HEK293 (cell line): ENCODE measurements around the gene SUSD6.

Experiments
- CTCF ChIA-PET: fragments of 350-600 bp; formaldehyde crosslinking; extraction: SDS; loops from one replicate; lab custom pipeline; 2021; ENCODE audit warnings: antibody characterized with exemption; lab: Yijun Ruan, JAX
- POLR2A ChIA-PET: fragments of 300-600 bp; formaldehyde crosslinking; extraction: SDS; loops from one replicate; lab custom pipeline; 2020; ENCODE audit warnings: antibody characterized with exemption, inconsistent platforms; lab: Yijun Ruan, JAX
- H3K27ac ChIP-seq: fragments of 200-500 bp; sonication (Bioruptor generic); 2 replicates; pipeline ENCODE4 v1.5.1; 2014; ENCODE audit warnings: low read depth, low read length, control low read depth, inconsistent platforms; ENCODE audit errors: extremely low read depth
- H3K36me3 ChIP-seq, 2 experiments: fragments of 200-500 bp in 1 of 2; sonication (Bioruptor generic) in 1 of 2; 1 replicate in 1 of 2; 2 replicates in 1 of 2; pipeline ENCODE4 v1.5.1; 2014 to 2017; ENCODE audit warnings: inconsistent platforms in 2 of 2, low read length in 2 of 2; ENCODE audit not compliant: control insufficient read depth in 2 of 2, insufficient read depth in 1 of 2
- H3K4me1 ChIP-seq: fragments of 200-500 bp; sonication (Bioruptor generic); 2 replicates; pipeline ENCODE4 v1.5.1; 2014; ENCODE audit warnings: mild to moderate bottlenecking, low read length, inconsistent platforms; ENCODE audit not compliant: control insufficient read depth, insufficient read depth
- H3K4me3 ChIP-seq: 2 replicates; pipeline ENCODE4 v1.5.1; 2011; ENCODE audit warnings: low read depth, mild to moderate bottlenecking, control low read depth, low read length, moderate library complexity
- H3K9me3 ChIP-seq: fragments of 200-500 bp; sonication (Bioruptor generic); 2 replicates; pipeline ENCODE4 v1.5.1; 2014; ENCODE audit warnings: low read depth, low read length, inconsistent platforms; ENCODE audit not compliant: control insufficient read depth, insufficient read depth
- FEZF1 ChIP-seq: fragments of 450-650 bp; formaldehyde crosslinking; IDR thresholded peaks from 2 replicates; pipeline ENCODE4 v1.5.1; 2016; ENCODE audit warnings: missing biosample characterization, missing genetic modification characterization
- HOXD13 ChIP-seq: sonication (generic); formaldehyde crosslinking; IDR thresholded peaks from 2 replicates; pipeline ENCODE4 v1.8.0; 2022; ENCODE audit warnings: missing genetic modification reagents, borderline replicate concordance
- PRDM6 ChIP-seq: fragments of 450-650 bp; formaldehyde crosslinking; IDR thresholded peaks from 2 replicates; pipeline ENCODE4 v1.5.1; 2017; ENCODE audit warnings: missing biosample characterization, missing genetic modification characterization
- SP2 ChIP-seq: fragments of 450-650 bp; formaldehyde crosslinking; IDR thresholded peaks from 2 replicates; pipeline ENCODE4 v1.5.1; 2016; ENCODE audit warnings: missing biosample characterization, missing genetic modification characterization
- WT1 ChIP-seq: fragments of 450-650 bp; formaldehyde crosslinking; IDR thresholded peaks from 2 replicates; pipeline ENCODE4 v1.5.1; 2016; ENCODE audit warnings: missing biosample characterization, missing genetic modification characterization
- ZBTB1 ChIP-seq: fragments of 450-650 bp; formaldehyde crosslinking; IDR thresholded peaks from 2 replicates; pipeline ENCODE4 v1.5.1; 2016; ENCODE audit warnings: missing biosample characterization, missing genetic modification characterization
- ZBTB17 ChIP-seq: fragments of 450-650 bp; formaldehyde crosslinking; IDR thresholded peaks from 2 replicates; pipeline ENCODE4 v1.5.1; 2016; ENCODE audit warnings: missing biosample characterization, missing genetic modification characterization
- ZEB2 ChIP-seq: fragments of 450-650 bp; formaldehyde crosslinking; IDR thresholded peaks from 2 replicates; pipeline ENCODE4 v1.5.1; 2016; ENCODE audit warnings: missing biosample characterization, missing genetic modification characterization
- ZNF114 ChIP-seq: fragments of 450-650 bp; formaldehyde crosslinking; IDR thresholded peaks from 2 replicates; pipeline ENCODE4 v1.5.0; 2017; ENCODE audit warnings: missing biosample characterization, missing genetic modification characterization
- ZNF133 ChIP-seq: fragments of 450-650 bp; formaldehyde crosslinking; IDR thresholded peaks from 2 replicates; pipeline ENCODE4 v1.5.1; 2016; ENCODE audit warnings: missing biosample characterization, missing genetic modification characterization
- ZNF169 ChIP-seq: fragments of 450-650 bp; formaldehyde crosslinking; IDR thresholded peaks from 2 replicates; pipeline ENCODE4 v1.5.1; 2016; ENCODE audit warnings: missing biosample characterization, missing genetic modification characterization
- ZNF223 ChIP-seq: fragments of 450-650 bp; formaldehyde crosslinking; IDR thresholded peaks from 2 replicates; pipeline ENCODE4 v1.5.1; 2016; ENCODE audit warnings: missing biosample characterization, missing genetic modification characterization
- ZNF23 ChIP-seq: fragments of 450-650 bp; formaldehyde crosslinking; IDR thresholded peaks from 2 replicates; pipeline ENCODE4 v1.5.1; 2016; ENCODE audit warnings: missing biosample characterization, missing genetic modification characterization, borderline replicate concordance
- ZNF239 ChIP-seq: fragments of 450-650 bp; formaldehyde crosslinking; IDR thresholded peaks from 2 replicates; pipeline ENCODE4 v1.5.1; 2016; ENCODE audit warnings: missing biosample characterization, missing genetic modification characterization
- ZNF266 ChIP-seq: fragments of 450-650 bp; formaldehyde crosslinking; IDR thresholded peaks from 2 replicates; pipeline ENCODE4 v1.5.1; 2016; ENCODE audit warnings: missing biosample characterization, missing genetic modification characterization, low read depth
- ZNF341 ChIP-seq: fragments of 450-650 bp; formaldehyde crosslinking; IDR thresholded peaks from 2 replicates; pipeline ENCODE4; 2016; ENCODE audit warnings: low read depth, missing biosample characterization, missing genetic modification characterization
- ZNF426 ChIP-seq: fragments of 450-650 bp; formaldehyde crosslinking; IDR thresholded peaks from 2 replicates; pipeline ENCODE4 v1.5.1; 2017; ENCODE audit warnings: missing biosample characterization, missing genetic modification characterization, mild to moderate bottlenecking, inconsistent platforms, moderate library complexity
- ZNF48 ChIP-seq: fragments of 450-650 bp; formaldehyde crosslinking; IDR thresholded peaks from 2 replicates; pipeline ENCODE4 v1.5.1; 2016; ENCODE audit warnings: missing biosample characterization, missing genetic modification characterization
- ZNF501 ChIP-seq: fragments of 450-650 bp; formaldehyde crosslinking; IDR thresholded peaks from 2 replicates; pipeline ENCODE4 v1.5.1; 2016; ENCODE audit warnings: missing biosample characterization, missing genetic modification characterization
- ZNF677 ChIP-seq: fragments of 450-650 bp; IDR thresholded peaks from 2 replicates; pipeline ENCODE4 v1.5.0; 2018; ENCODE audit warnings: missing biosample characterization, mild to moderate bottlenecking, missing genetic modification characterization, moderate library complexity
- ZNF747 ChIP-seq: fragments of 450-650 bp; formaldehyde crosslinking; IDR thresholded peaks from 2 replicates; pipeline ENCODE4 v1.5.1; 2016; ENCODE audit warnings: missing biosample characterization, missing genetic modification characterization
- ZNF843 ChIP-seq: fragments of 450-650 bp; formaldehyde crosslinking; IDR thresholded peaks from 2 replicates; pipeline ENCODE4 v1.5.1; 2016; ENCODE audit warnings: missing biosample characterization, missing genetic modification characterization
- ZXDB ChIP-seq: fragments of 450-650 bp; formaldehyde crosslinking; IDR thresholded peaks from 2 replicates; pipeline ENCODE4 v1.5.1; 2016; ENCODE audit warnings: missing biosample characterization, missing genetic modification characterization
- TF ChIP-seq, protein P1 (sequence below): fragments of 450-650 bp; IDR thresholded peaks from 2 replicates; pipeline ENCODE4 v1.5.1; 2018; ENCODE audit warnings: missing biosample characterization, missing genetic modification characterization
- TF ChIP-seq, protein P2 (sequence below): fragments of 450-650 bp; formaldehyde crosslinking; IDR thresholded peaks from 2 replicates; pipeline ENCODE4 v1.5.1; 2017; ENCODE audit warnings: missing biosample characterization, missing genetic modification characterization
- TF ChIP-seq, protein P3 (sequence below): fragments of 450-650 bp; formaldehyde crosslinking; IDR thresholded peaks from 2 replicates; pipeline ENCODE4 v1.5.1; 2016; ENCODE audit warnings: missing biosample characterization, missing genetic modification characterization

SUSD6 gene

GRCh38 chr14:69696204-69696527 lies 84.8 kb downstream of the SUSD6 start:
- no peaks in the 10 kb centered on the region for H3K9me3 ChIP-seq
- CTCF ChIA-PET: no interaction called here
- TF ChIP-seq ZNF133: no peak
- peak; percentile 55 for TF ChIP-seq PRDM6
- TF ChIP-seq, all 188 proteins: peak for 1
- Histone ChIP-seq H3K4me3 (no peak overlapping the region), H3K36me3 (no peaks in the 10 kb centered on the region), H3K27ac (no peak overlapping the region), H3K4me1 (peaks cover 12% of the 10 kb centered on the region; the same call in 1 of the 2 replicates)
- POLR2A ChIA-PET: no interaction called here

GRCh38 chr14:69696633-69697557 lies 85.5 kb downstream of the SUSD6 start:
- no peak overlapping the region for H3K27ac ChIP-seq
- H3K9me3 ChIP-seq: no peaks in the 10 kb centered on the region
- CTCF ChIA-PET: interaction anchor here (0.6 kb wide), 1 partner anchor 17 kb away, joined by 3 read pairs; no protein-coding TSS in a partner anchor
- no peaks in the 10 kb centered on the region for H3K36me3 ChIP-seq
- peaks cover 12% of the 10 kb centered on the region; the same call in 1 of the 2 replicates for H3K4me1 ChIP-seq
- no peak overlapping the region for H3K4me3 ChIP-seq
- TF ChIP-seq ZNF23 (tag by site-specific recombination) (no peak), ZXDB (tag by site-specific recombination) (no peak), ZNF341 (tag by site-specific recombination) (no peak), HOXD13 (CRISPR knock-in tag) (no peak), ZNF843 (tag by site-specific recombination) (no peak), ZNF48 (tag by site-specific recombination) (no peak), ZEB2 (tag by site-specific recombination) (no peak), ZNF169 (tag by site-specific recombination) (no peak), ZNF266 (no peak), WT1 (tag by site-specific recombination) (no peak), ZBTB17 (tag by site-specific recombination) (no peak), ZNF501 (no peak), ZNF677 (tag by site-specific recombination) (no peak)
- TF ChIP-seq, protein P1, sequence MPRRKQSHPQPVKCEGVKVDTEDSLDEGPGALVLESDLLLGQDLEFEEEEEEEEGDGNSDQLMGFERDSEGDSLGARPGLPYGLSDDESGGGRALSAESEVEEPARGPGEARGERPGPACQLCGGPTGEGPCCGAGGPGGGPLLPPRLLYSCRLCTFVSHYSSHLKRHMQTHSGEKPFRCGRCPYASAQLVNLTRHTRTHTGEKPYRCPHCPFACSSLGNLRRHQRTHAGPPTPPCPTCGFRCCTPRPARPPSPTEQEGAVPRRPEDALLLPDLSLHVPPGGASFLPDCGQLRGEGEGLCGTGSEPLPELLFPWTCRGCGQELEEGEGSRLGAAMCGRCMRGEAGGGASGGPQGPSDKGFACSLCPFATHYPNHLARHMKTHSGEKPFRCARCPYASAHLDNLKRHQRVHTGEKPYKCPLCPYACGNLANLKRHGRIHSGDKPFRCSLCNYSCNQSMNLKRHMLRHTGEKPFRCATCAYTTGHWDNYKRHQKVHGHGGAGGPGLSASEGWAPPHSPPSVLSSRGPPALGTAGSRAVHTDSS (tag by site-specific recombination): no peak
- TF ChIP-seq, protein P2, sequence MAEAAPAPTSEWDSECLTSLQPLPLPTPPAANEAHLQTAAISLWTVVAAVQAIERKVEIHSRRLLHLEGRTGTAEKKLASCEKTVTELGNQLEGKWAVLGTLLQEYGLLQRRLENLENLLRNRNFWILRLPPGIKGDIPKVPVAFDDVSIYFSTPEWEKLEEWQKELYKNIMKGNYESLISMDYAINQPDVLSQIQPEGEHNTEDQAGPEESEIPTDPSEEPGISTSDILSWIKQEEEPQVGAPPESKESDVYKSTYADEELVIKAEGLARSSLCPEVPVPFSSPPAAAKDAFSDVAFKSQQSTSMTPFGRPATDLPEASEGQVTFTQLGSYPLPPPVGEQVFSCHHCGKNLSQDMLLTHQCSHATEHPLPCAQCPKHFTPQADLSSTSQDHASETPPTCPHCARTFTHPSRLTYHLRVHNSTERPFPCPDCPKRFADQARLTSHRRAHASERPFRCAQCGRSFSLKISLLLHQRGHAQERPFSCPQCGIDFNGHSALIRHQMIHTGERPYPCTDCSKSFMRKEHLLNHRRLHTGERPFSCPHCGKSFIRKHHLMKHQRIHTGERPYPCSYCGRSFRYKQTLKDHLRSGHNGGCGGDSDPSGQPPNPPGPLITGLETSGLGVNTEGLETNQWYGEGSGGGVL (tag by site-specific recombination): no peak
- TF ChIP-seq, all 188 proteins: peak for 0
- POLR2A ChIA-PET: no interaction called here

DNA sequence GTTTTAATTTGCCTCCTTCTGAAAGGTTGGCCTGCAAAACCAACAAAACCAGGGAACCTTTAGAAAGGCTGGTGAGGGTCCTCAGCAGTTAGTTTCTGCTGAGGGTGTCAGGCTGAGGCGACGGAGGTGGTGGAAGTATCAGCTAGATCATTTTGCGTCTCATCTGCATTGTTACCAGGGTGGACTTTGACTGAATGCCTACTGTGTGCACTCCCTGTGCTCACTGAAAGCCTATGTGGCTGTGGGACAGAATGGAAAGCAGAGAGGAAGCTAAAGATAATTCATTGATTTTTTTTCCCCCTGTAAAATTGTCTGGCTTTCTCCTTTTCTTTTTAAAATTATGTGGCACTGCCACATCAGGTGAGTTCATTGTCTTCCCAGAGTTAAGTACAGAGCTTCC lies 87.2 kb downstream of the SUSD6 start:
- CTCF ChIA-PET: no interaction called here
- POLR2A ChIA-PET: no interaction called here
- Histone ChIP-seq H3K4me1 (peaks cover 12% of the 10 kb centered on the region; the same call in 1 of the 2 replicates), H3K9me3 (no peaks in the 10 kb centered on the region), H3K36me3 (peaks cover 0 to 4% of the 10 kb centered on the region in 2 experiments; a peak in 1 of 3 replicates), H3K4me3 (no peak overlapping the region), H3K27ac (no peak overlapping the region)
- TF ChIP-seq ZNF114 (tag by site-specific recombination) (no peak), ZNF48 (tag by site-specific recombination) (no peak), SP2 (tag by site-specific recombination) (no peak), ZEB2 (tag by site-specific recombination) (no peak), ZNF239 (tag by site-specific recombination) (no peak), ZNF747 (no peak), ZBTB1 (tag by site-specific recombination) (no peak), FEZF1 (tag by site-specific recombination) (no peak), ZNF223 (no peak), ZNF426 (no peak)
- TF ChIP-seq, protein P3, sequence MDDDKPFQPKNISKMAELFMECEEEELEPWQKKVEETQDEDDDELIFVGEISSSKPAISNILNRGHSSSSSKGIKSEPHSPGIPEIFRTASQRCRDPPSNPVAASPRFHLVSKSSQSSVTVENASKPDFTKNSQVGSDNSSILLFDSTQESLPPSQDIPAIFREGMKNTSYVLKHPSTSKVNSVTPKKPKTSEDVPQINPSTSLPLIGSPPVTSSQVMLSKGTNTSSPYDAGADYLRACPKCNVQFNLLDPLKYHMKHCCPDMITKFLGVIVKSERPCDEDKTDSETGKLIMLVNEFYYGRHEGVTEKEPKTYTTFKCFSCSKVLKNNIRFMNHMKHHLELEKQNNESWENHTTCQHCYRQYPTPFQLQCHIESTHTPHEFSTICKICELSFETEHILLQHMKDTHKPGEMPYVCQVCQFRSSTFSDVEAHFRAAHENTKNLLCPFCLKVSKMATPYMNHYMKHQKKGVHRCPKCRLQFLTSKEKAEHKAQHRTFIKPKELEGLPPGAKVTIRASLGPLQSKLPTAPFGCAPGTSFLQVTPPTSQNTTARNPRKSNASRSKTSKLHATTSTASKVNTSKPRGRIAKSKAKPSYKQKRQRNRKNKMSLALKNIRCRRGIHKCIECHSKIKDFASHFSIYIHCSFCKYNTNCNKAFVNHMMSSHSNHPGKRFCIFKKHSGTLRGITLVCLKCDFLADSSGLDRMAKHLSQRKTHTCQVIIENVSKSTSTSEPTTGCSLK: no peak
